ENCODE results near the gene TAF13.

The TAF13 gene

GRCh38 chr1:109084563-109085517 is 9.0 kb upstream of the TAF13 start:
- Histone ChIP-seq H3K9me3 (ENCODE audit: insufficient read depth, low read length) (no peaks in the 10 kb centered on the region), H3K9ac (ENCODE audit: low read length) (no peak overlapping the region), H3K79me2 (ENCODE audit: low read length) (no peaks in the 10 kb centered on the region), H3K4me3 (ENCODE audit: low read length) (no peak overlapping the region), H3K27me3 (ENCODE audit: low read depth, low read length) (no peaks in the 10 kb centered on the region), H3K4me2 (ENCODE audit: low read length) (no peak overlapping the region), H2AFZ (ENCODE audit: low read depth, low read length) (no peak overlapping the region), H4K20me1 (ENCODE audit: insufficient read depth, low read length) (no peaks in the 10 kb centered on the region), H3K27ac (ENCODE audit: low read length) (no peak overlapping the region), H3K4me1 (ENCODE audit: low read length) (no peaks in the 10 kb centered on the region), H3K36me3 (replicated peaks; ENCODE audit: low read depth, low read length) (no peaks in the 10 kb centered on the region)
- TF ChIP-seq CTCF (IDR thresholded peaks at IDR 0.05; ENCODE audit: low read depth, low read length): no peak
- TF ChIP-seq EZH2phosphoT487 (IDR thresholded peaks at IDR 0.05; ENCODE audit: low read depth): no peak

GRCh38 chr1:109083923-109084322 is 8.1 kb upstream of the TAF13 start:
- no peak overlapping the region for H3K4me2 ChIP-seq (ENCODE audit: low read length)
- no peak overlapping the region for H3K4me3 ChIP-seq (ENCODE audit: low read length)
- no peak overlapping the region for H2AFZ ChIP-seq (ENCODE audit: low read depth, low read length)
- no peaks in the 10 kb centered on the region for H3K79me2 ChIP-seq (ENCODE audit: low read length)
- no peaks in the 10 kb centered on the region for H3K9me3 ChIP-seq (ENCODE audit: insufficient read depth, low read length)
- no peaks in the 10 kb centered on the region for H4K20me1 ChIP-seq (ENCODE audit: insufficient read depth, low read length)
- H3K27ac ChIP-seq (ENCODE audit: low read length): no peak overlapping the region
- no peak for TF ChIP-seq CTCF (IDR thresholded peaks at IDR 0.05; ENCODE audit: low read depth, low read length)
- TF ChIP-seq EZH2phosphoT487 (IDR thresholded peaks at IDR 0.05; ENCODE audit: low read depth): no peak
- H3K27me3 ChIP-seq (ENCODE audit: low read depth, low read length): no peaks in the 10 kb centered on the region
- H3K4me1 ChIP-seq (ENCODE audit: low read length): no peaks in the 10 kb centered on the region
- no peaks in the 10 kb centered on the region for H3K36me3 ChIP-seq (replicated peaks; ENCODE audit: low read depth, low read length)
- H3K9ac ChIP-seq (ENCODE audit: low read length): no peak overlapping the region

GRCh38 chr1:109083501-109083900 is 7.7 kb upstream of the TAF13 start:
- no peaks in the 10 kb centered on the region for H3K27me3 ChIP-seq (ENCODE audit: low read depth, low read length)
- H2AFZ ChIP-seq (ENCODE audit: low read depth, low read length): no peak overlapping the region
- no peaks in the 10 kb centered on the region for H3K9me3 ChIP-seq (ENCODE audit: insufficient read depth, low read length)
- no peak overlapping the region for H3K27ac ChIP-seq (ENCODE audit: low read length)
- TF ChIP-seq CTCF (IDR thresholded peaks at IDR 0.05; ENCODE audit: low read depth, low read length): no peak
- no peak for TF ChIP-seq EZH2phosphoT487 (IDR thresholded peaks at IDR 0.05; ENCODE audit: low read depth)
- H3K4me3 ChIP-seq (ENCODE audit: low read length): no peak overlapping the region
- no peak overlapping the region for H3K9ac ChIP-seq (ENCODE audit: low read length)
- no peaks in the 10 kb centered on the region for H3K36me3 ChIP-seq (replicated peaks; ENCODE audit: low read depth, low read length)
- no peaks in the 10 kb centered on the region for H4K20me1 ChIP-seq (ENCODE audit: insufficient read depth, low read length)
- H3K4me2 ChIP-seq (ENCODE audit: low read length): no peak overlapping the region
- H3K79me2 ChIP-seq (ENCODE audit: low read length): no peaks in the 10 kb centered on the region
- peaks cover under 1% of the 10 kb centered on the region; the same call in 1 of the 2 replicates for H3K4me1 ChIP-seq (ENCODE audit: low read length)

- H2AFZ ChIP-seq (ENCODE audit: low read depth, low read length): no peak overlapping the region
- peaks cover 11% of the 10 kb centered on the region for H3K4me1 ChIP-seq (ENCODE audit: low read length)
- H3K4me2 ChIP-seq (ENCODE audit: low read length): no peak overlapping the region
- H3K9me3 ChIP-seq (ENCODE audit: insufficient read depth, low read length): no peaks in the 10 kb centered on the region
- no peak overlapping the region for H3K4me3 ChIP-seq (ENCODE audit: low read length)
- no peak overlapping the region for H3K9ac ChIP-seq (ENCODE audit: low read length)
- no peaks in the 10 kb centered on the region for H3K27me3 ChIP-seq (ENCODE audit: low read depth, low read length)
- no peak overlapping the region for H3K27ac ChIP-seq (ENCODE audit: low read length)
- peaks cover 2% of the 10 kb centered on the region for H3K79me2 ChIP-seq (ENCODE audit: low read length)
- no peaks in the 10 kb centered on the region for H3K36me3 ChIP-seq (replicated peaks; ENCODE audit: low read depth, low read length)
- no peak for TF ChIP-seq EZH2phosphoT487 (IDR thresholded peaks at IDR 0.05; ENCODE audit: low read depth)
- no peak for TF ChIP-seq CTCF (IDR thresholded peaks at IDR 0.05; ENCODE audit: low read depth, low read length)
- no peaks in the 10 kb centered on the region for H4K20me1 ChIP-seq (ENCODE audit: insufficient read depth, low read length)
These were observed 4.8 kb upstream of the TAF13 start for GRCh38 chr1:109080441-109081082.

Data from OCI-LY3 (cell line).